Stimulated activated CD8-positive, alpha-beta memory T cell treated with anti-CD3 and anti-CD28 coated beads, Interleukin-15, amount 100 ng/mL, for 1 hour (primary cell): ENCODE measurements around the gene GDF3.

ENCODE experiments used
- DNase-seq: peaks from one replicate; pipeline ENCODE4 v3.0.0-alpha.2; 2020; ENCODE audit warnings: low read depth

Gene GDF3

GRCh38 chr12:7667125-7667524 lies 28.4 kb downstream of the GDF3 start:
- no peak for DNase-seq

- no peak for DNase-seq
Measured at GRCh38 chr12:7666595-7666994, 29.0 kb downstream of the GDF3 start.

- no peak for DNase-seq
Measured at GRCh38 chr12:7661741-7662140, 33.8 kb downstream of the GDF3 start.

GRCh38 chr12:7656121-7656520 lies 39.5 kb downstream of the GDF3 start:
- DNase-seq, result no peak

- no peak for DNase-seq
Measured at GRCh38 chr12:7650091-7650490, 45.5 kb downstream of the GDF3 start.

GRCh38 chr12:7647071-7647470 lies 48.5 kb downstream of the GDF3 start:
- DNase-seq, result no peak

- no peak for DNase-seq
Measured at GRCh38 chr12:7646178-7646475, 49.4 kb downstream of the GDF3 start.

- no peak for DNase-seq
Measured at GRCh38 chr12:7645395-7646177, 50.0 kb downstream of the GDF3 start.

GRCh38 chr12:7642876-7643309 lies 52.7 kb downstream of the GDF3 start:
- DNase-seq, result no peak

GRCh38 chr12:7642287-7642686 lies 53.3 kb downstream of the GDF3 start:
- DNase-seq, result no peak

GRCh38 chr12:7640123-7640995 lies 55.2 kb downstream of the GDF3 start:
- DNase-seq, result peak; percentile 4
